HG02884 (cell line): ENCODE results near the gene TMEM179.

Experiments
- ATAC-seq: cut with Tn5 transposase; IDR thresholded peaks from one replicate; pipeline ENCODE4 v1.9.1; 2021; ENCODE audit warnings: mild to moderate bottlenecking, moderate library complexity; ENCODE audit not compliant: unreplicated experiment

The TMEM179 gene

GRCh38 chr14:104558231-104559027 is 46.1 kb downstream of the TMEM179 start:
- ATAC-seq = no peak

GRCh38 chr14:104557766-104558165 is 46.8 kb downstream of the TMEM179 start:
- ATAC-seq = no peak

GRCh38 chr14:104557086-104557485 is 47.5 kb downstream of the TMEM179 start:
- ATAC-seq = no peak

GRCh38 chr14:104556256-104557021 is 48.1 kb downstream of the TMEM179 start:
- ATAC-seq = no peak

- ATAC-seq = no peak
These were observed 48.9 kb downstream of the TMEM179 start for GRCh38 chr14:104555430-104556255.

- ATAC-seq = no peak
These were observed 49.8 kb downstream of the TMEM179 start for GRCh38 chr14:104554608-104555429.

- no peak for ATAC-seq
These were observed 50.4 kb downstream of the TMEM179 start for GRCh38 chr14:104554088-104554607.

- ATAC-seq = no peak
These were observed 51.1 kb downstream of the TMEM179 start for GRCh38 chr14:104553166-104554087.

GRCh38 chr14:104552738-104553125 is 51.8 kb downstream of the TMEM179 start:
- ATAC-seq = no peak

- no peak for ATAC-seq
These were observed 52.5 kb downstream of the TMEM179 start for GRCh38 chr14:104551851-104552737.

- no peak for ATAC-seq
These were observed 53.5 kb downstream of the TMEM179 start for GRCh38 chr14:104550861-104551728.

GRCh38 chr14:104550340-104550860 is 54.2 kb downstream of the TMEM179 start:
- ATAC-seq = no peak

- ATAC-seq = no peak
These were observed 54.8 kb downstream of the TMEM179 start for GRCh38 chr14:104549536-104550339.

GRCh38 chr14:104548802-104549535 is 55.6 kb downstream of the TMEM179 start:
- no peak for ATAC-seq

GRCh38 chr14:104547998-104548700 is 56.4 kb downstream of the TMEM179 start:
- no peak for ATAC-seq
